GM12878 (cell line): ENCODE data around the gene GRIK4. TPM values are rescaled to one million over a fixed set of nuclear protein-coding genes. Genes with fewer than 3 reads are reported as not detected.

ENCODE experiments used
- ATAC-seq: fragments of 200-7000 bp; cut with Tn5 transposase; 3 replicates; pipeline ENCODE4 v1.9.1; 2020; ENCODE audit warnings: mild to moderate bottlenecking, moderate library complexity
- BruUV-seq: library from RNA; stranded (reverse); fragments of 400-500 nt; replicated peaks from 2 replicates; lab custom pipeline; 2021; lab: Mats Ljungman, UMichigan
- CTCF ChIA-PET: fragments of 300-600 bp; sonication (Branson Sonifier 250); formaldehyde crosslinking; extraction: SDS; loops from one replicate; lab custom pipeline; 2021; ENCODE audit warnings: inconsistent platforms; lab: Yijun Ruan, JAX
- POLR2A ChIA-PET: fragments of 350-600 bp; formaldehyde crosslinking; extraction: SDS; loops from one replicate; lab custom pipeline; 2021; ENCODE audit warnings: inconsistent platforms; lab: Charles Lee
- RAD21 ChIA-PET: fragments of 300-600 bp; sonication (Branson Sonifier 250); formaldehyde crosslinking; loops from one replicate; lab custom pipeline; 2023; ENCODE audit warnings: antibody characterized with exemption; ENCODE audit not compliant: unreplicated experiment; lab: Charles Lee
- SMC1A ChIA-PET: fragments of 300-600 bp; sonication (Branson Sonifier 250); formaldehyde crosslinking; loops from one replicate; lab custom pipeline; 2023; ENCODE audit not compliant: unreplicated experiment, uncharacterized antibody; lab: Charles Lee
- DNase-seq: peaks from one replicate; pipeline ENCODE4 v3.0.0-alpha.2; 2011; ENCODE audit warnings: low read depth, low spot score
- FAIRE-seq: peaks from 3 replicates; lab custom pipeline; 2011; peaks lifted over from hg19 to GRCh38; lab: Jason Lieb, UNC
- H2AFZ ChIP-seq: 2 replicates; pipeline ENCODE4 v1.6.0; 2011; ENCODE audit warnings: low read depth, low read length, control low read depth; ENCODE audit not compliant: control insufficient read depth
- H3K27ac ChIP-seq: 2 replicates; pipeline ENCODE4 v1.5.1; 2011; ENCODE audit warnings: control low read depth; ENCODE audit not compliant: control insufficient read depth, insufficient read depth
- H3K27me3 ChIP-seq, 2 experiments: replicated peaks in 1 of 2; 2 replicates each; pipeline versions ENCODE4 v1.6.0 to v1.6.1; 2011; ENCODE audit warnings: low read length in 1 of 2; ENCODE audit not compliant: control insufficient read depth in 2 of 2, insufficient read depth in 2 of 2
- H3K36me3 ChIP-seq, 2 experiments: 2 replicates each; pipeline ENCODE4 v1.5.1; 2011; ENCODE audit warnings: low read length in 1 of 2; ENCODE audit not compliant: control insufficient read depth in 2 of 2, insufficient read depth in 2 of 2
- H3K4me1 ChIP-seq: 2 replicates; pipeline ENCODE4 v1.6.1; 2011; ENCODE audit warnings: mild to moderate bottlenecking, low read length, moderate library complexity, mixed read lengths; ENCODE audit not compliant: control insufficient read depth, insufficient read depth
- H3K4me2 ChIP-seq: 2 replicates; pipeline ENCODE4 v1.6.0; 2011; ENCODE audit warnings: control low read depth; ENCODE audit not compliant: control insufficient read depth, insufficient read depth
- H3K4me3 ChIP-seq: fragments of 200-600 bp; sonication (generic); 2 replicates; pipeline ENCODE4 v1.5.1; 2016
- H3K79me2 ChIP-seq: 2 replicates; pipeline ENCODE4 v1.6.0; 2011; ENCODE audit warnings: low read length; ENCODE audit not compliant: control insufficient read depth, insufficient read depth
- H3K9ac ChIP-seq: 2 replicates; pipeline ENCODE4 v1.8.0; 2011; ENCODE audit warnings: low read length, control low read depth, mixed read lengths; ENCODE audit not compliant: control insufficient read depth, insufficient read depth
- H3K9me3 ChIP-seq: replicated peaks from 3 replicates; pipeline ENCODE4 v1.5.1; 2011; ENCODE audit warnings: mild to moderate bottlenecking, low read length; ENCODE audit not compliant: control insufficient read depth, insufficient read depth
- H4K20me1 ChIP-seq: 2 replicates; pipeline ENCODE4 v1.6.0; 2011; ENCODE audit not compliant: control insufficient read depth, insufficient read depth
- CBFB ChIP-seq: IDR thresholded peaks from 2 replicates; pipeline ENCODE4 v1.6.1; 2016; ENCODE audit warnings: antibody characterized with exemption, low read depth
- CREB1 ChIP-seq: IDR thresholded peaks from 2 replicates; pipeline ENCODE4 v1.6.1; 2012; ENCODE audit warnings: low read depth, mild to moderate bottlenecking, inconsistent platforms
- ETV6 ChIP-seq, 2 experiments: fragments of 450-650 bp in 1 of 2; IDR thresholded peaks in 1 of 2; conservative IDR thresholded peaks in 1 of 2; 2 replicates each; pipeline ENCODE4 v1.6.1; 2014; ENCODE audit warnings: antibody characterized with exemption in 1 of 2, borderline replicate concordance in 1 of 2, low read depth in 1 of 2, mild to moderate bottlenecking in 1 of 2, moderate library complexity in 1 of 2
- MYB ChIP-seq: fragments of 150-350 bp; IDR thresholded peaks from 2 replicates; pipeline ENCODE4 v1.6.1; 2014; ENCODE audit warnings: mild to moderate bottlenecking, low read depth, low read length, borderline replicate concordance
- NFYA ChIP-seq: IDR thresholded peaks from 2 replicates; pipeline ENCODE4 v1.6.1; 2011; ENCODE audit warnings: low read depth, mild to moderate bottlenecking, low read length, improper control_type of control experiment, borderline replicate concordance
- PAX5 ChIP-seq: IDR thresholded peaks from 2 replicates; pipeline ENCODE4 v1.6.1; 2011; ENCODE audit warnings: low read depth, low read length, borderline replicate concordance
- SREBF2 ChIP-seq: IDR thresholded peaks from 2 replicates; pipeline ENCODE4 v1.6.1; 2012; ENCODE audit warnings: mild to moderate bottlenecking, low read length
- TARDBP ChIP-seq: IDR thresholded peaks from 2 replicates; pipeline ENCODE4 v1.6.1; 2016; ENCODE audit warnings: borderline replicate concordance
- ZZZ3 ChIP-seq: IDR thresholded peaks from 2 replicates; pipeline ENCODE4 v1.6.1; 2011; ENCODE audit warnings: low read depth; ENCODE audit not compliant: control insufficient read depth, insufficient read length
- WGBS: methylation state at CpG from one replicate; pipeline ENCODE4 v1.1.6; 2016; ENCODE audit warnings: low lambda C conversion rate; ENCODE audit not compliant: insufficient replicate concordance, insufficient coverage; ENCODE audit errors: missing lambda C conversion rate; 5-methylcytosine and 5-hydroxymethylcytosine counted together
- in situ Hi-C: fragments of 300-500 bp; cut with MboI; formaldehyde crosslinking; loops from 9 replicates; pipeline ENCODE4 v1.14.3; 2018; ENCODE audit warnings: mixed read lengths
- intact Hi-C: fragments of 100-400 bp; cut with micrococcal nuclease; formaldehyde crosslinking; loops from one replicate; pipeline ENCODE4 v1.14.2; 2022; ENCODE audit not compliant: unreplicated experiment
- polyA plus RNA-seq, 11 experiments: library from polyadenylated mRNA; depleted of rRNA in 4 of 11; unstranded in 6 of 11; stranded (reverse) in 5 of 11; fragments of >200 nt; fragmentation: Nextera tagmentation in 4 of 11; fragmentation: Illumina TruSeq in 1 of 11; extraction: Ambion mirVana in 4 of 11; extraction: Trizol in 1 of 11; gene quantifications; 1 replicate in 1 of 11; 2 replicates in 10 of 11; pipeline versions ENCODE4 v1.2.1 to v1.2.3, GENCODE V29; 2011 to 2016; ENCODE audit warnings: inconsistent platforms in 2 of 11, missing spikeins in 2 of 11, low read depth in 1 of 11
- total RNA-seq, 4 experiments: library from RNA; depleted of rRNA in 3 of 4; stranded (reverse); fragments of >200 nt in 3 of 4; fragmentation: Illumina TruSeq in 1 of 4; extraction: Trizol in 1 of 4; gene quantifications; 2 replicates each; pipeline versions ENCODE4 v1.2.1 to v1.2.3, GENCODE V29; 2013 to 2021
- TF ChIP-seq, protein P1 (sequence below): IDR thresholded peaks from 2 replicates; pipeline ENCODE4 v1.6.1; 2012; ENCODE audit warnings: low read depth, low read length, improper control_type of control experiment
- TF ChIP-seq, protein P2 (sequence below): fragments of 450-650 bp; IDR thresholded peaks from 2 replicates; pipeline ENCODE4 v1.6.1; 2017; ENCODE audit warnings: mild to moderate bottlenecking, moderate library complexity
- TF ChIP-seq, protein P3 (sequence below): fragments of 450-650 bp; IDR thresholded peaks from 2 replicates; pipeline ENCODE4 v1.6.1; 2017; ENCODE audit warnings: mild to moderate bottlenecking

Gene GRIK4
- total and polyA plus RNA-seq, 10 of the 15 experiments (the other 5 are each of a cell fraction or from before 2014, with no cell fraction given), result 0.33 to 3.6 (median 0.72) TPM

DNA sequence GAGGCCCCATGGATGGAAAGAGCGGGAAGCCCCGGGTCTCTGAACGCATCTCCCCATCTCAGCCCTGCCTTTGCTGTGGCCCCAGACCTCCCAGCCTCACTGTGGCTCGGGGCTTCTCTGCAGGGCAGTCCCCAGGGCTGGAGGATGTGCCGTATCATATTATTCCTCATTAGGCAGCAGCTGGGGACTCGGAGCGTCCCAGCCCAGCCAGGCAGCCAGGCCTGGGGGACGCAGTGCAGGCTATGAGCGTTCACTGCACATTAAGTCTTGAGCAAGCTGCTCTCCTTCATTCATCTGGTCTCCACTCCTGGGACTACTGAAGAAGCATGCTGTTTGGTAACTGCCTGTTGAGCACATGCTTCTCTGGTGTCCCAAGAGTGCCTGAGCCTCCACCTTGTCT, 285.6 kb downstream of the GRIK4 start:
- ChIA-PET RAD21 (no interaction called here), CTCF (no interaction called here), POLR2A (no interaction called here), SMC1A (no interaction called here)
- ATAC-seq (no peak), FAIRE-seq (no peak), DNase-seq (no peak)
- no peaks in the 10 kb centered on the region for H3K9me3 ChIP-seq
- no peaks in the 10 kb centered on the region for H3K27me3 ChIP-seq
- TF ChIP-seq ZZZ3, result no peak
- TF ChIP-seq MYB, result no peak
- no peak for TF ChIP-seq CBFB
- TF ChIP-seq CREB1, result no peak
- TF ChIP-seq TARDBP, result no peak
- no peak for TF ChIP-seq SREBF2
- TF ChIP-seq PAX5, result no peak
- TF ChIP-seq NFYA, result no peak
- TF ChIP-seq, protein P1, sequence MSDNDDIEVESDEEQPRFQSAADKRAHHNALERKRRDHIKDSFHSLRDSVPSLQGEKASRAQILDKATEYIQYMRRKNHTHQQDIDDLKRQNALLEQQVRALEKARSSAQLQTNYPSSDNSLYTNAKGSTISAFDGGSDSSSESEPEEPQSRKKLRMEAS, result no peak
- no peak for TF ChIP-seq ETV6 (conservative IDR thresholded peaks at IDR 0.05 in 1 of 2, IDR thresholded peaks at IDR 0.05 in 1 of 2; ENCODE audit: borderline replicate concordance in 1 of 2, low read depth in 1 of 2)
- TF ChIP-seq, protein P2, sequence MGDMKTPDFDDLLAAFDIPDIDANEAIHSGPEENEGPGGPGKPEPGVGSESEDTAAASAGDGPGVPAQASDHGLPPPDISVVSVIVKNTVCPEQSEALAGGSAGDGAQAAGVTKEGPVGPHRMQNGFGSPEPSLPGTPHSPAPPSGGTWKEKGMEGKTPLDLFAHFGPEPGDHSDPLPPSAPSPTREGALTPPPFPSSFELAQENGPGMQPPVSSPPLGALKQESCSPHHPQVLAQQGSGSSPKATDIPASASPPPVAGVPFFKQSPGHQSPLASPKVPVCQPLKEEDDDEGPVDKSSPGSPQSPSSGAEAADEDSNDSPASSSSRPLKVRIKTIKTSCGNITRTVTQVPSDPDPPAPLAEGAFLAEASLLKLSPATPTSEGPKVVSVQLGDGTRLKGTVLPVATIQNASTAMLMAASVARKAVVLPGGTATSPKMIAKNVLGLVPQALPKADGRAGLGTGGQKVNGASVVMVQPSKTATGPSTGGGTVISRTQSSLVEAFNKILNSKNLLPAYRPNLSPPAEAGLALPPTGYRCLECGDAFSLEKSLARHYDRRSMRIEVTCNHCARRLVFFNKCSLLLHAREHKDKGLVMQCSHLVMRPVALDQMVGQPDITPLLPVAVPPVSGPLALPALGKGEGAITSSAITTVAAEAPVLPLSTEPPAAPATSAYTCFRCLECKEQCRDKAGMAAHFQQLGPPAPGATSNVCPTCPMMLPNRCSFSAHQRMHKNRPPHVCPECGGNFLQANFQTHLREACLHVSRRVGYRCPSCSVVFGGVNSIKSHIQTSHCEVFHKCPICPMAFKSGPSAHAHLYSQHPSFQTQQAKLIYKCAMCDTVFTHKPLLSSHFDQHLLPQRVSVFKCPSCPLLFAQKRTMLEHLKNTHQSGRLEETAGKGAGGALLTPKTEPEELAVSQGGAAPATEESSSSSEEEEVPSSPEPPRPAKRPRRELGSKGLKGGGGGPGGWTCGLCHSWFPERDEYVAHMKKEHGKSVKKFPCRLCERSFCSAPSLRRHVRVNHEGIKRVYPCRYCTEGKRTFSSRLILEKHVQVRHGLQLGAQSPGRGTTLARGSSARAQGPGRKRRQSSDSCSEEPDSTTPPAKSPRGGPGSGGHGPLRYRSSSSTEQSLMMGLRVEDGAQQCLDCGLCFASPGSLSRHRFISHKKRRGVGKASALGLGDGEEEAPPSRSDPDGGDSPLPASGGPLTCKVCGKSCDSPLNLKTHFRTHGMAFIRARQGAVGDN, result no peak
- TF ChIP-seq, protein P3, sequence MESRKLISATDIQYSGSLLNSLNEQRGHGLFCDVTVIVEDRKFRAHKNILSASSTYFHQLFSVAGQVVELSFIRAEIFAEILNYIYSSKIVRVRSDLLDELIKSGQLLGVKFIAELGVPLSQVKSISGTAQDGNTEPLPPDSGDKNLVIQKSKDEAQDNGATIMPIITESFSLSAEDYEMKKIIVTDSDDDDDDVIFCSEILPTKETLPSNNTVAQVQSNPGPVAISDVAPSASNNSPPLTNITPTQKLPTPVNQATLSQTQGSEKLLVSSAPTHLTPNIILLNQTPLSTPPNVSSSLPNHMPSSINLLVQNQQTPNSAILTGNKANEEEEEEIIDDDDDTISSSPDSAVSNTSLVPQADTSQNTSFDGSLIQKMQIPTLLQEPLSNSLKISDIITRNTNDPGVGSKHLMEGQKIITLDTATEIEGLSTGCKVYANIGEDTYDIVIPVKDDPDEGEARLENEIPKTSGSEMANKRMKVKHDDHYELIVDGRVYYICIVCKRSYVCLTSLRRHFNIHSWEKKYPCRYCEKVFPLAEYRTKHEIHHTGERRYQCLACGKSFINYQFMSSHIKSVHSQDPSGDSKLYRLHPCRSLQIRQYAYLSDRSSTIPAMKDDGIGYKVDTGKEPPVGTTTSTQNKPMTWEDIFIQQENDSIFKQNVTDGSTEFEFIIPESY, result no peak
- H3K4me1 ChIP-seq, result no peaks in the 10 kb centered on the region
- H3K27ac ChIP-seq, result no peak overlapping the region
- H3K79me2 ChIP-seq, result no peaks in the 10 kb centered on the region
- H3K4me2 ChIP-seq, result no peak overlapping the region
- H4K20me1 ChIP-seq, result no peaks in the 10 kb centered on the region
- H3K4me3 ChIP-seq, result no peak overlapping the region
- 58% methylated on average over 9 of the region's 9 CpGs for whole genome bisulfite sequencing
- no peak overlapping the region for H3K9ac ChIP-seq
- in situ Hi-C loops, result no loop called here
- no TSS peak for BruUV-seq
- intact Hi-C loops, result no loop called here
- no peaks in the 10 kb centered on the region for H3K36me3 ChIP-seq
- no peak overlapping the region for H2AFZ ChIP-seq
